GM12878 (cell line): ENCODE measurements around the gene TARBP2. TPM values are rescaled to one million over a fixed set of nuclear protein-coding genes. Genes with fewer than 3 reads are reported as not detected.

Experiments used
- ATAC-seq: fragments of 200-7000 bp; cut with Tn5 transposase; 3 replicates; pipeline ENCODE4 v1.9.1; 2020; ENCODE audit warnings: mild to moderate bottlenecking, moderate library complexity
- BruUV-seq: library from RNA; stranded (reverse); fragments of 400-500 nt; replicated peaks from 2 replicates; lab custom pipeline; 2021; lab: Mats Ljungman, UMichigan
- CTCF ChIA-PET: fragments of 300-600 bp; sonication (Branson Sonifier 250); formaldehyde crosslinking; extraction: SDS; loops from one replicate; lab custom pipeline; 2021; ENCODE audit warnings: inconsistent platforms; lab: Yijun Ruan, JAX
- POLR2A ChIA-PET: fragments of 350-600 bp; formaldehyde crosslinking; extraction: SDS; loops from one replicate; lab custom pipeline; 2021; ENCODE audit warnings: inconsistent platforms; lab: Charles Lee
- RAD21 ChIA-PET: fragments of 300-600 bp; sonication (Branson Sonifier 250); formaldehyde crosslinking; loops from one replicate; lab custom pipeline; 2023; ENCODE audit warnings: antibody characterized with exemption; ENCODE audit not compliant: unreplicated experiment; lab: Charles Lee
- SMC1A ChIA-PET: fragments of 300-600 bp; sonication (Branson Sonifier 250); formaldehyde crosslinking; loops from one replicate; lab custom pipeline; 2023; ENCODE audit not compliant: unreplicated experiment, uncharacterized antibody; lab: Charles Lee
- DNase-seq: peaks from one replicate; pipeline ENCODE4 v3.0.0-alpha.2; 2011; ENCODE audit warnings: low read depth, low spot score
- FAIRE-seq: peaks from 3 replicates; lab custom pipeline; 2011; peaks lifted over from hg19 to GRCh38; lab: Jason Lieb, UNC
- H2AFZ ChIP-seq: 2 replicates; pipeline ENCODE4 v1.6.0; 2011; ENCODE audit warnings: low read depth, low read length, control low read depth; ENCODE audit not compliant: control insufficient read depth
- H3K27ac ChIP-seq: 2 replicates; pipeline ENCODE4 v1.5.1; 2011; ENCODE audit warnings: control low read depth; ENCODE audit not compliant: control insufficient read depth, insufficient read depth
- H3K27me3 ChIP-seq, 2 experiments: replicated peaks in 1 of 2; 2 replicates each; pipeline versions ENCODE4 v1.6.0 to v1.6.1; 2011; ENCODE audit warnings: low read length in 1 of 2; ENCODE audit not compliant: control insufficient read depth in 2 of 2, insufficient read depth in 2 of 2
- H3K36me3 ChIP-seq, 2 experiments: 2 replicates each; pipeline ENCODE4 v1.5.1; 2011; ENCODE audit warnings: low read length in 1 of 2; ENCODE audit not compliant: control insufficient read depth in 2 of 2, insufficient read depth in 2 of 2
- H3K4me1 ChIP-seq: 2 replicates; pipeline ENCODE4 v1.6.1; 2011; ENCODE audit warnings: mild to moderate bottlenecking, low read length, moderate library complexity, mixed read lengths; ENCODE audit not compliant: control insufficient read depth, insufficient read depth
- H3K4me2 ChIP-seq: 2 replicates; pipeline ENCODE4 v1.6.0; 2011; ENCODE audit warnings: control low read depth; ENCODE audit not compliant: control insufficient read depth, insufficient read depth
- H3K4me3 ChIP-seq: fragments of 200-600 bp; sonication (generic); 2 replicates; pipeline ENCODE4 v1.5.1; 2016
- H3K79me2 ChIP-seq: 2 replicates; pipeline ENCODE4 v1.6.0; 2011; ENCODE audit warnings: low read length; ENCODE audit not compliant: control insufficient read depth, insufficient read depth
- H3K9ac ChIP-seq: 2 replicates; pipeline ENCODE4 v1.8.0; 2011; ENCODE audit warnings: low read length, control low read depth, mixed read lengths; ENCODE audit not compliant: control insufficient read depth, insufficient read depth
- H3K9me3 ChIP-seq: replicated peaks from 3 replicates; pipeline ENCODE4 v1.5.1; 2011; ENCODE audit warnings: mild to moderate bottlenecking, low read length; ENCODE audit not compliant: control insufficient read depth, insufficient read depth
- H4K20me1 ChIP-seq: 2 replicates; pipeline ENCODE4 v1.6.0; 2011; ENCODE audit not compliant: control insufficient read depth, insufficient read depth
- ASH2L ChIP-seq: fragments of 300-600, 200-600 bp; sonication (generic); IDR thresholded peaks from 2 replicates; pipeline ENCODE4 v1.6.1; 2017; ENCODE audit warnings: low read depth, mild to moderate bottlenecking, borderline replicate concordance
- CHD4 ChIP-seq: fragments of 200-600 bp; sonication (generic); IDR thresholded peaks from 2 replicates; pipeline ENCODE4 v1.6.1; 2016; ENCODE audit warnings: mild to moderate bottlenecking
- GATAD2B ChIP-seq: fragments of 450-650 bp; conservative IDR thresholded peaks from 2 replicates; pipeline ENCODE4 v1.6.1; 2017; ENCODE audit warnings: low read depth, mild to moderate bottlenecking, moderate library complexity
- NBN ChIP-seq: fragments of 450-650 bp; IDR thresholded peaks from 2 replicates; pipeline ENCODE4 v1.6.1; 2016
- POLR2AphosphoS5 ChIP-seq: IDR thresholded peaks from 2 replicates; pipeline ENCODE4 v1.6.1; 2011; ENCODE audit warnings: mild to moderate bottlenecking, low read length, inconsistent platforms
- RFX5 ChIP-seq: IDR thresholded peaks from 2 replicates; pipeline ENCODE4 v1.6.1; 2011; ENCODE audit warnings: low read depth, low read length, improper control_type of control experiment
- TAF1 ChIP-seq: IDR thresholded peaks from 2 replicates; pipeline ENCODE4 v1.6.1; 2011; ENCODE audit warnings: mild to moderate bottlenecking, low read depth, low read length, borderline replicate concordance
- ZZZ3 ChIP-seq: IDR thresholded peaks from 2 replicates; pipeline ENCODE4 v1.6.1; 2011; ENCODE audit warnings: low read depth; ENCODE audit not compliant: control insufficient read depth, insufficient read length
- WGBS: methylation state at CpG from one replicate; pipeline ENCODE4 v1.1.6; 2016; ENCODE audit warnings: low lambda C conversion rate; ENCODE audit not compliant: insufficient replicate concordance, insufficient coverage; ENCODE audit errors: missing lambda C conversion rate; 5-methylcytosine and 5-hydroxymethylcytosine counted together
- in situ Hi-C: fragments of 300-500 bp; cut with MboI; formaldehyde crosslinking; loops from 9 replicates; pipeline ENCODE4 v1.14.3; 2018; ENCODE audit warnings: mixed read lengths
- intact Hi-C: fragments of 100-400 bp; cut with micrococcal nuclease; formaldehyde crosslinking; loops from one replicate; pipeline ENCODE4 v1.14.2; 2022; ENCODE audit not compliant: unreplicated experiment
- polyA plus RNA-seq, 11 experiments: library from polyadenylated mRNA; depleted of rRNA in 4 of 11; unstranded in 6 of 11; stranded (reverse) in 5 of 11; fragments of >200 nt; fragmentation: Nextera tagmentation in 4 of 11; fragmentation: Illumina TruSeq in 1 of 11; extraction: Ambion mirVana in 4 of 11; extraction: Trizol in 1 of 11; gene quantifications; 1 replicate in 1 of 11; 2 replicates in 10 of 11; pipeline versions ENCODE4 v1.2.1 to v1.2.3, GENCODE V29; 2011 to 2016; ENCODE audit warnings: inconsistent platforms in 2 of 11, missing spikeins in 2 of 11, low read depth in 1 of 11
- total RNA-seq, 4 experiments: library from RNA; depleted of rRNA in 3 of 4; stranded (reverse); fragments of >200 nt in 3 of 4; fragmentation: Illumina TruSeq in 1 of 4; extraction: Trizol in 1 of 4; gene quantifications; 2 replicates each; pipeline versions ENCODE4 v1.2.1 to v1.2.3, GENCODE V29; 2013 to 2021
- TF ChIP-seq, protein P1 (sequence below): IDR thresholded peaks from 2 replicates; pipeline ENCODE4 v1.6.1; 2012; ENCODE audit warnings: low read length, inconsistent platforms
- TF ChIP-seq, protein P2 (sequence below): IDR thresholded peaks from 2 replicates; pipeline ENCODE4 v1.6.1; 2012; ENCODE audit warnings: low read depth, low read length, improper control_type of control experiment
- TF ChIP-seq, protein P3 (sequence below): IDR thresholded peaks from 2 replicates; pipeline ENCODE4 v1.6.1; 2012; ENCODE audit warnings: low read depth, low read length, improper control_type of control experiment

The TARBP2 gene
- total and polyA plus RNA-seq, 10 of the 15 experiments (the other 5 are each of a cell fraction or from before 2014, with no cell fraction given): 5.5 to 60.1 (median 36.8) TPM

DNA sequence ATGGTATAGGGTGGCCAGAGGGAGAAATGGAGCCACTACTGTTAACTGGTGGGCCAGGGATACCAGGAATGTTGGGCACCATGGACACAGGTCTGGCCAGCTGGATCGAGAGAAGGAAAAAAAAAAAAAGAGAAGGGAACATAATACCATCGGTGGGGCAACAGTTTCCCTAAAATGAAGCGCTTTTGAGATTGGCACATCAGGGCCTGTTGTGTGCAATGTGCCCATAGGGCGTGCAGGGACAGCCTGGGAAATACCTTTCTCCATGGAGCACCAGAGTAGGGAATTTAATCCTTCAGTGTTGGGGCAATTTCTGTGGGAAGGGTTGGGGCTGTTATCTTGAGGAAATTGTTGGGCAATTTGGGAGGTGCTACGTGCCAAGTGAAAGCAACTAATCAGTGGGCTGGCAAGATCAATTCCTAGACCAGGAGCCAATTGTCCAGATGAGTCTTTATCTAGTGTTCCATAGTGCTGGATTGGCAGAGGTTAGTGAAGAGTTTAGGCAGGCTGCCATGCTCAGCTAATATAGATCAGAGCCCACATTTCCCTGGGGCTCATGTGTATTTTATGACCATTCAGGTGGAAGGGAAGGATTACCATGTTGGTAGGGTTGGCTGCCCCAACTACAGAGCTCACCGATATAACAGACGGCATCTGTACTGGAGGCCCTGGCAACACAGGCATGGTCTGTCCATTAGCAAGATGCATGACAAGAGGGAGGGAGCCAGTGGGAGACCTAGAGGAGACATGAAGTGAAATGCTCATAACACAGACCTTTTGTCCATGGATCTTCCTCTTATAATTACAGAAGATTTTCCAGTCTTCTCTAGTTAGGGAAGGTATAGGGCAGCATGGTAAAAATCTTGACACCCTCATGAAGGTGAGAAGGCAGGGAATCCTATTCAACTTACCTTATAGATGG, 31.7 kb downstream of the TARBP2 start:
- ATAC-seq (no peak), FAIRE-seq (no peak), DNase-seq (no peak)
- H3K9me3 ChIP-seq: no peaks in the 10 kb centered on the region
- BruUV-seq: no TSS peak
- H4K20me1 ChIP-seq: no peaks in the 10 kb centered on the region
- TF ChIP-seq NBN (no peak), CHD4 (no peak), POLR2AphosphoS5 (no peak), ASH2L (no peak), RFX5 (no peak), TAF1 (no peak), ZZZ3 (no peak), GATAD2B (no peak)
- TF ChIP-seq, protein P1, sequence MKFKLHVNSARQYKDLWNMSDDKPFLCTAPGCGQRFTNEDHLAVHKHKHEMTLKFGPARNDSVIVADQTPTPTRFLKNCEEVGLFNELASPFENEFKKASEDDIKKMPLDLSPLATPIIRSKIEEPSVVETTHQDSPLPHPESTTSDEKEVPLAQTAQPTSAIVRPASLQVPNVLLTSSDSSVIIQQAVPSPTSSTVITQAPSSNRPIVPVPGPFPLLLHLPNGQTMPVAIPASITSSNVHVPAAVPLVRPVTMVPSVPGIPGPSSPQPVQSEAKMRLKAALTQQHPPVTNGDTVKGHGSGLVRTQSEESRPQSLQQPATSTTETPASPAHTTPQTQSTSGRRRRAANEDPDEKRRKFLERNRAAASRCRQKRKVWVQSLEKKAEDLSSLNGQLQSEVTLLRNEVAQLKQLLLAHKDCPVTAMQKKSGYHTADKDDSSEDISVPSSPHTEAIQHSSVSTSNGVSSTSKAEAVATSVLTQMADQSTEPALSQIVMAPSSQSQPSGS: no peak
- TF ChIP-seq, protein P2, sequence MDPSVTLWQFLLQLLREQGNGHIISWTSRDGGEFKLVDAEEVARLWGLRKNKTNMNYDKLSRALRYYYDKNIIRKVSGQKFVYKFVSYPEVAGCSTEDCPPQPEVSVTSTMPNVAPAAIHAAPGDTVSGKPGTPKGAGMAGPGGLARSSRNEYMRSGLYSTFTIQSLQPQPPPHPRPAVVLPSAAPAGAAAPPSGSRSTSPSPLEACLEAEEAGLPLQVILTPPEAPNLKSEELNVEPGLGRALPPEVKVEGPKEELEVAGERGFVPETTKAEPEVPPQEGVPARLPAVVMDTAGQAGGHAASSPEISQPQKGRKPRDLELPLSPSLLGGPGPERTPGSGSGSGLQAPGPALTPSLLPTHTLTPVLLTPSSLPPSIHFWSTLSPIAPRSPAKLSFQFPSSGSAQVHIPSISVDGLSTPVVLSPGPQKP: no peak
- TF ChIP-seq, protein P3, sequence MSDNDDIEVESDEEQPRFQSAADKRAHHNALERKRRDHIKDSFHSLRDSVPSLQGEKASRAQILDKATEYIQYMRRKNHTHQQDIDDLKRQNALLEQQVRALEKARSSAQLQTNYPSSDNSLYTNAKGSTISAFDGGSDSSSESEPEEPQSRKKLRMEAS: no peak
- H3K4me3 ChIP-seq: no peak overlapping the region
- no peak overlapping the region for H3K4me2 ChIP-seq
- ChIA-PET SMC1A (interaction anchor here (0.8 to 1.9 kb wide), 2 partner anchors 10 to 112 kb away, joined by 3 to 4 read pairs; no protein-coding TSS in a partner anchor), POLR2A (no interaction called here), RAD21 (no interaction called here), CTCF (interaction anchor here (1.3 kb wide), 1 partner anchor 10 kb away, joined by 4 read pairs; no protein-coding TSS in a partner anchor)
- no peaks in the 10 kb centered on the region for H3K79me2 ChIP-seq
- H3K36me3 ChIP-seq: peaks cover 6 to 22% of the 10 kb centered on the region in 2 experiments
- H2AFZ ChIP-seq: no peak overlapping the region
- no peak overlapping the region for H3K27ac ChIP-seq
- in situ Hi-C loops: no loop called here
- no peaks in the 10 kb centered on the region for H3K4me1 ChIP-seq
- no peaks in the 10 kb centered on the region for H3K27me3 ChIP-seq
- 98% methylated on average over 7 of the region's 7 CpGs for WGBS
- intact Hi-C loops: no loop called here
- no peak overlapping the region for H3K9ac ChIP-seq
